Stimulated activated CD4-positive, alpha-beta T cell treated with anti-CD3 and anti-CD28 coated beads, Interleukin-2, amount 100 ng/mL, for 4 hours (primary cell): ENCODE measurements around the gene SMC4.

Source experiments
- DNase-seq: peaks from one replicate; pipeline ENCODE4 v3.0.0-alpha.2; 2020; ENCODE audit warnings: low read depth

Gene SMC4

GRCh38 chr3:160395297-160395696, 4.2 kb upstream of the SMC4 start:
- no peak for DNase-seq

DNA sequence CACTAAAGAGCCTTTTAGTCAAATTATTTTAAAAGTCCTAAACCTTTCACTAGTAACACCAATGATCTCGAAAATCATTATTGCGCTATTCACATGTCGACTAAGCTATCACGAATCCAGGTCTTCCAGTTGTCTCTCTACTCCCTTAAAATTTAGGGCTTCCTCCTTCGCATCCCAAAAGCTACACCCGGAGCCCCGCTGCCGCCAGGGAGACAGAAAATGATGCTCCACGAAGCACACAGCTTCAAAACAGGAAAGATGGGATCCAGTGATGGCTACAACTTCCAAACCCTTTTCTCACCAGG, 678 bp upstream of the SMC4 start:
- DNase-seq, result no peak

GRCh38 chr3:160400030-160400701, 716 bp downstream of the SMC4 start:
- DNase-seq, result no peak

GRCh38 chr3:160400702-160401150, 1.3 kb downstream of the SMC4 start:
- DNase-seq, result no peak

DNA sequence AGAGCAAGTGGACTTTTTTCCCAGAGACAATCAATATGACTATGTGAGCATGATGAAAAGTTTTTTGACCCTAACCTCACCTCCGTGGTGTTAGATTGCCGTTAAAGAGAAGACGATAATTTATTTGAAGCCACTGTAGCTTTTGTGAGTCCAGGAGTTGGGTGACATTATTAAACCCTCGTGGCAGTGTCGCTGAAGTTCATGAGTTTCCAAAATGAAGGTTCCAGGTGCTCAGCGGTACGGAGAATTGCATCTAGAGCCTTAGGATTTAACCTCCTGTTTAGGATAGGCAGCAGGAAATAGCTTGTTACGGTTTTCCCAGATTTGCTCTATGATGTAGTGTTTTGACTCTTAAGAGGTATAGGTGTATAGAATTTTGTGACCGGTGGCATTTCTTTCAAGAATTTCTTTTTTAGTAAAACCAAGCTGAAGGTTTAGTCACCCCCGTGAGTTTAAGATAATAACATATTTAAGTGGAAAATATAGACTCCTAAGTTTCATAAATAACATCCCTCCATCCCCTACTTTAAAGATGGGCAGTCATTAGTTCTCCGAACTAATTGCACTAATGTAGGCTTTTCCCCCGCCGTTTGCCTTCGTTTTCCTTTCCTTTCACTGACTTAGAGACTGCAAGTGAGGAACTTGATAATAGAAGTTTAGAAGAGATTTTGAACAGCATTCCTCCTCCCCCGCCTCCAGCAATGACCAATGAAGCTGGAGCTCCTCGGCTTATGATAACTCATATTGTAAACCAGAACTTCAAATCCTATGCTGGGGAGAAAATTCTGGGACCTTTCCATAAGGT, 2.0 kb downstream of the SMC4 start:
- DNase-seq, result no peak

GRCh38 chr3:160402221-160403027, 3.0 kb downstream of the SMC4 start:
- no peak for DNase-seq

GRCh38 chr3:160403028-160403545, 3.6 kb downstream of the SMC4 start:
- DNase-seq, result no peak

- DNase-seq, result no peak
Measured at GRCh38 chr3:160403796-160404470, 4.5 kb downstream of the SMC4 start.

- no peak for DNase-seq
Measured at GRCh38 chr3:160409812-160410610, 10.6 kb downstream of the SMC4 start.

GRCh38 chr3:160412477-160412876, 13.0 kb downstream of the SMC4 start:
- no peak for DNase-seq

DNA sequence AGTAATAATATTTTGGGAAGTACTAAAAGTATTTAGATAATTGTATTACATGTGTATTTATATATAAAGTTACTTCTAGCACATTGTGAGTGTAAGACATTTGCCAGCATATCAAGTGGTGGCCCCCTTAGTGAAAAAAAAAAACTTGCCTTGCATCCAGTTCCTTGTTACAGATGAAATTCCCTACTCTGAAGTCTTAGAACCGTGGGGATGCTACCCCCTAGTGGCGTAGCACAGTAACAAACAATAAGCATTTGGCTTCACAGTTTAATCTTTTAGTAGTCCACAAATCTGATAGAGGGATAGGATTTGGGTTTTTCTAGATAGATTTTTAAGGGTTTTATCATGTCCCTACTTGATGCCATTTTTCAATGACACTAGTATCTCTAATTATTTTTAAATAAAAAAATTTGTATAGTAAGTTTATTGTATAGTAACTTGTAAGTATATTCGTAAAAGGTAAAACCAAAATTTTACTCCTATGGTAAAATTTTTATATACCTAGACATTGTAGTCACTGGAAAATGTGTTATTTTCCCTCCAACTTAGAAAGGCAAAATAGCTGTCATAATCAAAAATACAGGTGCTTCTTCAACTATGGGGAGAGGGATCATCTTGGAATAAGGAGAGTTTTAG, 14.3 kb downstream of the SMC4 start:
- peak; percentile 57 for DNase-seq

GRCh38 chr3:160417311-160417710, 17.9 kb downstream of the SMC4 start:
- DNase-seq, result no peak

DNA sequence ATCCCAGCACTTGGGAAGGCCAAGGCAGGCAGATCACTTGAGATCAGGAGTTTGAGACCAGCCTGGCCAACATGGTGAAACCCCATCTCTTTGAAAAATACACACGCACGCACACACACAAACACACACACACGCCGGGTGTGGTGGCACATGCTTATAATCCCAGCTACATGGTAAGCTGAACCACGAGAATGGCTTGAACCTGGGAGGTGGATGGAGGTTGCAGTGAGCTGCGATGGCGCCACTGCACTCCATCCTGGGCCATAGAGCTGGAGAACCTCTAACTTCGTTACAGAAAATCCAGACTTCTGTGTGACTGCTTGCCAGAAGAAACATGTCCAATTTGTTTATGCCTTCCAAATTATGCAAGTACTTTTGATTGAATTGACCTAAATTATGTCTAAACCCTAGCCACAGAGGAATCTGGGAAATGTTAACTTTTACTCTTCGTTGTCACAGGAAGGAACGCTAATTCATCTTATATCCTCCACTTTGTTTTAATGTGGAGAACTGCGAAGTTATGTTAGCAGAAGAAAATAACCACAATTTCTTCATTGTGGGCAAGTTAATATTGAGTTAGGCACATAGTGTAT, 28.5 kb downstream of the SMC4 start:
- no peak for DNase-seq

DNA sequence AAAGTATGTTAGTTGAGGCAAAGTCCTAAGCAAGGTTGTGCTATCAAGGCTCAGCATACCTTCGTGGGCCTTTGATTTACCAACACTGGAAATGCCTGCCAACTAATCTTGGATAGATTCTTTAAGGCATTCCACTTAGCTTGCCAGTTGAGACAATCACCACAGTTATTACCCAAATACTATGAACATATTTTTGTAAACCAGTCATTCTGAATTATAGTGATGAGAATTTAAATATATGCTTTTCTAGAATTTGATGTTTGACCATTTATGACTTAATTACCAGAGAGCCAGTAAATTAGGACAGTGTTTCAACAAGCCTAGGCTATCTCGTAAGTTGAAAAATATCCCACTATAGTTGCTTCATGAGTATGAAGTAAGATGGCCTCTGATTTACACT, 34.6 kb downstream of the SMC4 start:
- no peak for DNase-seq

- no peak for DNase-seq
Measured at GRCh38 chr3:160435095-160435494, 35.6 kb downstream of the SMC4 start.

DNA sequence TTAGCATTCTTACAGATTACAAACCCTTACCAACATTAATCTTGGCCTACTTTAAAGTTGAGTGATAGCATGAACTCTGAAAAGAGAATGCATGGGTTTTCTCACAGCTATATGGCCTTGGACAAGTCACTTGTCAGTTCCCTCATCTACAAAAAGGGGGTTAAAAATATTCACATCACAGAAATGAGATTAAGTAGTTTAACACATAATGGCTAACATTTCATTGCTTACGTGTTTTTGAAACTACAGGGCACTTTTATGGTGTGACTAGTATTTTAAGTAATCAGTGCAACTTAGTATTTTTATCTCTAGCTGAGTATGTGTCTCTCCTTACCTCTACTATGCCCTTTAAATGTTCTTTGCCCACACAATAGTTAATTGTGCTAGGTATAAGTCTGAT, 36.3 kb downstream of the SMC4 start:
- no peak for DNase-seq

DNA sequence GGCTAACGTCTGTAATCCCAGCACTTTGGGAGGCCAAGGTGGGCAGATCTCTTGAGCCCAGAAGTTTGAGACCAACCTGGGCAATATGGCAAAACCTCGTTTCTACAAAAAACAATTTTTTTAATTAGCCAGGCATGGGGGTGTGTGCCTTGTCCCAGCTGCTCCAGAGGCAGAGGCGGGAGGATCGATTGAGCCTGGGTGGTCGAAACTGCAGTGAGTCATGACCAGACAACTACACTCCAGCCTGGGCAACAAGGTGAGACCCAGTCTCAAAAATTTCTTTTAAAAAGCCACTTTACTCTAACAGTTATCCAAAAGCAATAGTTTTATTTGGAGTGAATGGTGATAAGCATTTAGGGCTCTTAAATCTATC, 37.6 kb downstream of the SMC4 start:
- DNase-seq, result no peak

DNA sequence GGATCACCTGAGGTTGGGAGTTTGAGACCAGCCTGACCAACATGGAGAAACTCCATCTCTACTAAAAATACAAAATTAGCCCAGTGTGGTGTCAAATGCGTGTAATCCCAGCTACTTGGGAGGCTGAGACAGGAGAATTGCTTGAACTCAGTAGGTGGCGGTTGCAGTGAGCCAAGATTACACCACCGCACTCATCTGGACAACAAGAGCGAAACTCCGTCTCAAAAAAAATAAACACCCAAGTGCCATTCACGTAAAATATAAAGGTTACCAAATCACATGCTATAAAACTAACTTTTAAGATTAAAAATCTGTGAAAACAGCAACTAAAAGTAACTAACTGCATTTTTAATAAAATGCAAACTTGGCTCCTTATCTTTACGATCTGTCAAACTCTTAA, 41.2 kb downstream of the SMC4 start:
- no peak for DNase-seq

DNA sequence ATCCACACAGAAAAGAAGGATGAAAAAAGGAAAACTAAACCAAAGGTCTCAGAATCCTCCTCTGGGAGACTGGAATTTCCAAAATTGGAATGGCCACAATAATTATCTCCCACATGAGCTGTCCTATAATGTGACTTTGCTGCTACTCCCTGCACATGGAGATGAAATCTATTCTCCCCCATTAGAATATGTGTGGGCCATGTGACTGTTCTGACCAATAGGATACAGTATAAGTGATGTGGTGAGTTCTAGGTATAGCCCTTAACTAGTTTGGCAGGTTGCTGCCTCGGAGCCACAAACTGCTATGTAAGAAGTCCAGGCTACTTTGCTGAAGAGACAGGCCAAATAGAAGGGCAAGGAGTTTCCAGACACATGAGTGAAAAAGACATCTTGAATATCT, 45.0 kb downstream of the SMC4 start:
- DNase-seq, result no peak

GRCh38 chr3:160445854-160446253, 46.4 kb downstream of the SMC4 start:
- DNase-seq, result no peak
